Adrenal gland (tissue), 12 donors: ENCODE measurements around the gene PARD3B. TPM values are rescaled to one million over a fixed set of nuclear protein-coding genes. Genes with fewer than 3 reads are reported as not detected.

Source experiments
- DNase-seq, 7 donors: peaks; one replicate each; pipeline ENCODE4 v3.0.0-alpha.2; 2019 to 2020
- H3K27ac ChIP-seq, 5 donors: fragments of 200-600 bp; sonication (generic) in 4 of 5; 1 replicate in 3 of 5; 2 replicates in 2 of 5; pipeline versions ENCODE4 v1.5.1 to v1.8.0; 2016 to 2020; ENCODE audit warnings: mild to moderate bottlenecking in 1 of 5
- H3K27me3 ChIP-seq: fragments of 200-600 bp; 2 replicates; pipeline ENCODE4 v1.8.0; 2021
- H3K36me3 ChIP-seq, 2 donors: fragments of 200-600 bp; replicated peaks in 1 of 2; 1 replicate in 1 of 2; 2 replicates in 1 of 2; pipeline versions ENCODE4 v1.5.1 to v1.8.0; 2018 to 2022
- H3K4me1 ChIP-seq, 2 donors: fragments of 200-600 bp; replicated peaks in 1 of 2; 1 replicate in 1 of 2; 2 replicates in 1 of 2; pipeline versions ENCODE4 v1.5.1 to v1.8.0; 2018 to 2021
- H3K4me3 ChIP-seq, 4 donors: fragments of 200-600 bp; sonication (generic) in 3 of 4; one replicate each; pipeline ENCODE4 v1.5.1; 2016 to 2018
- H3K9me3 ChIP-seq, 3 donors: fragments of 200-600 bp; sonication (generic) in 1 of 3; replicated peaks in 1 of 3; 1 replicate in 2 of 3; 2 replicates in 1 of 3; pipeline versions ENCODE4 v1.5.1 to v1.8.0; 2016 to 2021
- CTCF ChIP-seq, 6 experiments: fragments of 450-650 bp in 4 of 6; fragments of 200-600 bp in 2 of 6; sonication (generic) in 1 of 6; IDR thresholded peaks; 1 replicate in 5 of 6; 2 replicates in 1 of 6; pipeline versions ENCODE4 v1.5.1 to v1.8.0; 2016 to 2021; ENCODE audit warnings: antibody characterized with exemption in 6 of 6, mild to moderate bottlenecking in 2 of 6, moderate library complexity in 1 of 6
- POLR2A ChIP-seq, 2 donors: fragments of 450-650 bp; IDR thresholded peaks; one replicate each; pipeline ENCODE4 v1.6.1; 2017; ENCODE audit warnings: antibody characterized with exemption in 2 of 2, mild to moderate bottlenecking in 2 of 2, moderate library complexity in 1 of 2
- whole genome bisulfite sequencing, 4 donors: extraction: QIAGEN DNeasy Blood & Tissue Kit in 2 of 4; methylation state at CpG; one replicate each; pipeline versions ENCODE4 v1.1.5 to v1.1.7; 2013 to 2017; 5-methylcytosine and 5-hydroxymethylcytosine counted together
- intact Hi-C, 2 donors: fragments of 100-400 bp; cut with DNase I; formaldehyde crosslinking; loops; one replicate each; pipeline versions ENCODE4 v1.14.1 to v1.15.0; 2022 to 2023
- polyA plus RNA-seq, 3 donors: library from polyadenylated mRNA; stranded (reverse); fragments of 200-250 nt in 2 of 3; fragments of 350-450 nt in 1 of 3; fragmentation: Illumina TruSeq in 1 of 3; extraction: RNeasy Lipid Tissue Mini Kit (QIAGEN cat#74804) in 1 of 3; gene quantifications; one replicate each; pipeline ENCODE4 v1.2.3, GENCODE V29; 2013 to 2014
- total RNA-seq, 9 donors: library from RNA; depleted of rRNA in 4 of 9; stranded (reverse); fragments of >200 nt in 4 of 9; fragments of 120-200 nt in 1 of 9; fragmentation: NEBNext Ultra II Directional in 1 of 9; extraction: Animal tissue kit (Norgen Biotek cat#: 25700) in 1 of 9; gene quantifications; one replicate each; pipeline versions ENCODE4 v1.1.0 to v1.2.4, GENCODE V29; 2013 to 2023
- donor health status: healthy with polysubstance abuse.
- donor health status: Bipolar disorder and iron deficiency.
- donor health status: DM: yes; HTN: yes; CAD: no.
- donor health status: DM: no; HTN: no; CAD: no.
- donor health status: DM: no; HTN: no; CAD: no.
- donor health status: DM: yes; HTN: yes; CAD: no.

The PARD3B gene
- total and polyA plus RNA-seq, 12 donors, result 1.9 to 20.4 (median 9.5) TPM

GRCh38 chr2:205636549-205637319 is 1091.5 kb downstream of the PARD3B start:
- no peak for DNase-seq
- 65 to 74% (median 69%) methylated on average over 7 of the region's 7 CpGs for WGBS, 4 donors
- Histone ChIP-seq H3K4me1 (no peaks in the 10 kb centered on the region), H3K9me3 (no peaks in the 10 kb centered on the region), H3K27me3 (no peaks in the 10 kb centered on the region), H3K36me3 (no peaks in the 10 kb centered on the region), H3K27ac (peak overlapping the region in 1 of 5 donors; percentile 34), H3K4me3 (no peak overlapping the region)
- TF ChIP-seq POLR2A (IDR thresholded peaks at IDR 0.05), result no peak
- no peak for TF ChIP-seq CTCF (IDR thresholded peaks at IDR 0.05)
- intact Hi-C loops, result no loop called here

- TF ChIP-seq CTCF (IDR thresholded peaks at IDR 0.05), result no peak
- TF ChIP-seq POLR2A (IDR thresholded peaks at IDR 0.05), result no peak
- H3K27me3 ChIP-seq, result no peaks in the 10 kb centered on the region
- no peaks in the 10 kb centered on the region for H3K9me3 ChIP-seq
- no peaks in the 10 kb centered on the region for H3K36me3 ChIP-seq
- no peak overlapping the region for H3K27ac ChIP-seq
- no peaks in the 10 kb centered on the region for H3K4me1 ChIP-seq
- no peak overlapping the region for H3K4me3 ChIP-seq
- intact Hi-C loops, result no loop called here
- no peak for DNase-seq
Measured at GRCh38 chr2:205637320-205637602, 1092.0 kb downstream of the PARD3B start.

- intact Hi-C loops, result no loop called here
- DNase-seq, result no peak
- Histone ChIP-seq H3K9me3 (no peaks in the 10 kb centered on the region), H3K27ac (no peak overlapping the region), H3K4me1 (no peaks in the 10 kb centered on the region), H3K4me3 (no peak overlapping the region), H3K27me3 (no peaks in the 10 kb centered on the region), H3K36me3 (no peaks in the 10 kb centered on the region)
- WGBS, 4 donors, result 64 to 80% (median 72%) methylated on average over 6 of the region's 6 CpGs
- TF ChIP-seq POLR2A (IDR thresholded peaks at IDR 0.05) (no peak), CTCF (IDR thresholded peaks at IDR 0.05) (no peak)
Measured at GRCh38 chr2:205637779-205638503, 1092.7 kb downstream of the PARD3B start.

- no peaks in the 10 kb centered on the region for H3K27me3 ChIP-seq
- no peak overlapping the region for H3K4me3 ChIP-seq
- intact Hi-C loops, result no loop called here
- H3K27ac ChIP-seq, result no peak overlapping the region
- 51 to 61% (median 53%) methylated on average over 4 of the region's 4 CpGs for WGBS, 4 donors
- DNase-seq, result no peak
- no peaks in the 10 kb centered on the region for H3K4me1 ChIP-seq
- H3K36me3 ChIP-seq, result no peaks in the 10 kb centered on the region
- no peaks in the 10 kb centered on the region for H3K9me3 ChIP-seq
- TF ChIP-seq CTCF (IDR thresholded peaks at IDR 0.05) (no peak), POLR2A (IDR thresholded peaks at IDR 0.05) (no peak)
Measured at GRCh38 chr2:205640716-205641115, 1095.4 kb downstream of the PARD3B start.
